HFFc6 (cell line): ENCODE results near the gene SLFN11. TPM values are rescaled to one million over a fixed set of nuclear protein-coding genes. Genes with fewer than 3 reads are reported as not detected.
"Not testable (repeated sequence)": the region's sequence is repeated elsewhere in the genome, so short reads cannot be mapped to it uniquely, and the experiment has no call there.

ENCODE experiments used
- DNase-seq: peaks from one replicate; pipeline ENCODE4 v3.0.0-alpha.2; 2018
- H3K27ac Mint-ChIP-seq: 2 replicates; pipeline ENCODE4 v1.8.0; 2020; ENCODE audit warnings: mild to moderate bottlenecking, mixed read lengths
- H3K27me3 Mint-ChIP-seq: 2 replicates; pipeline ENCODE4 v1.8.0; 2021; ENCODE audit warnings: mild to moderate bottlenecking, moderate library complexity, mixed read lengths; ENCODE audit not compliant: insufficient read depth
- H3K36me3 Mint-ChIP-seq: 2 replicates; pipeline ENCODE4 v1.8.0; 2021; ENCODE audit warnings: low read depth, mixed read lengths
- H3K4me1 Mint-ChIP-seq: 2 replicates; pipeline ENCODE4 v1.8.0; 2020; ENCODE audit warnings: low read depth, mixed read lengths
- H3K4me3 Mint-ChIP-seq: 2 replicates; pipeline ENCODE4 v1.8.0; 2020; ENCODE audit warnings: mild to moderate bottlenecking, moderate library complexity, mixed read lengths
- H3K9me3 Mint-ChIP-seq: 2 replicates; pipeline ENCODE4 v1.8.0; 2020; ENCODE audit warnings: mild to moderate bottlenecking, mixed read lengths
- total RNA-seq, 6 experiments: library from RNA; stranded (reverse); fragmentation: NEBNext Ultra II Directional; extraction: Animal tissue kit (Norgen Biotek cat#: 25700); gene quantifications; 2 replicates in 1 of 6; 3 replicates in 5 of 6; pipeline ENCODE4 v1.2.3, GENCODE V29; 2021
- TF ChIP-seq, protein P1 (sequence below): fragments of 200-600 bp; sonication (generic); IDR thresholded peaks from 2 replicates; pipeline ENCODE4 v1.5.0; 2021; ENCODE audit warnings: antibody characterized with exemption, mild to moderate bottlenecking

The SLFN11 gene
- total RNA-seq, 6 experiments from 2014 or later, result 24.2 to 44.3 (median 37.9) TPM

DNA sequence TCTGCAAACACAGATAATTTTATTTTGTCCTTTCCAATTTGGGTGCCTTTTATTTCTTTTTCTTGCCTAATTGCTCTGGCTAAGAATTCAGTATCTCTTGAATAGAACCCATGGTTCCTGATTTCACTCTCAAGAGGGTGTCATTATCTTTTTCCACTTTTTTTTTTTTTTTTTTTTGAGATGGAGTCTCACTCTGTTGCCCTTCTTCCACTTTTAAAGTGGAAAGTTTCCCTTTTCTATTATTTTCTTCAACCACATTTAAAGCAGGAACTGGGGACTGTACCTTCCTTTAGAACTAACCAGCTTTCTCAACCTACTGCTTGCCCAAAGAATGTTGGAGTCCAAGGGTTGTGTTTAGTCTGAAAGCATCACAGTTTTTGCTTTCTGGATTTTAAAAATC, 31.1 kb downstream of the SLFN11 start:
- H3K27me3 Mint-ChIP-seq, result peaks cover 27% of the 10 kb centered on the region
- no peak overlapping the region for H3K27ac Mint-ChIP-seq
- no peak for DNase-seq
- H3K4me1 Mint-ChIP-seq, result peaks cover 17% of the 10 kb centered on the region
- H3K9me3 Mint-ChIP-seq, result peaks cover 20% of the 10 kb centered on the region
- H3K4me3 Mint-ChIP-seq, result no peak overlapping the region
- TF ChIP-seq, protein P1, sequence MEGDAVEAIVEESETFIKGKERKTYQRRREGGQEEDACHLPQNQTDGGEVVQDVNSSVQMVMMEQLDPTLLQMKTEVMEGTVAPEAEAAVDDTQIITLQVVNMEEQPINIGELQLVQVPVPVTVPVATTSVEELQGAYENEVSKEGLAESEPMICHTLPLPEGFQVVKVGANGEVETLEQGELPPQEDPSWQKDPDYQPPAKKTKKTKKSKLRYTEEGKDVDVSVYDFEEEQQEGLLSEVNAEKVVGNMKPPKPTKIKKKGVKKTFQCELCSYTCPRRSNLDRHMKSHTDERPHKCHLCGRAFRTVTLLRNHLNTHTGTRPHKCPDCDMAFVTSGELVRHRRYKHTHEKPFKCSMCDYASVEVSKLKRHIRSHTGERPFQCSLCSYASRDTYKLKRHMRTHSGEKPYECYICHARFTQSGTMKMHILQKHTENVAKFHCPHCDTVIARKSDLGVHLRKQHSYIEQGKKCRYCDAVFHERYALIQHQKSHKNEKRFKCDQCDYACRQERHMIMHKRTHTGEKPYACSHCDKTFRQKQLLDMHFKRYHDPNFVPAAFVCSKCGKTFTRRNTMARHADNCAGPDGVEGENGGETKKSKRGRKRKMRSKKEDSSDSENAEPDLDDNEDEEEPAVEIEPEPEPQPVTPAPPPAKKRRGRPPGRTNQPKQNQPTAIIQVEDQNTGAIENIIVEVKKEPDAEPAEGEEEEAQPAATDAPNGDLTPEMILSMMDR, result no peak
- H3K36me3 Mint-ChIP-seq, result peaks cover 12% of the 10 kb centered on the region; the same call in 1 of the 2 replicates

DNA sequence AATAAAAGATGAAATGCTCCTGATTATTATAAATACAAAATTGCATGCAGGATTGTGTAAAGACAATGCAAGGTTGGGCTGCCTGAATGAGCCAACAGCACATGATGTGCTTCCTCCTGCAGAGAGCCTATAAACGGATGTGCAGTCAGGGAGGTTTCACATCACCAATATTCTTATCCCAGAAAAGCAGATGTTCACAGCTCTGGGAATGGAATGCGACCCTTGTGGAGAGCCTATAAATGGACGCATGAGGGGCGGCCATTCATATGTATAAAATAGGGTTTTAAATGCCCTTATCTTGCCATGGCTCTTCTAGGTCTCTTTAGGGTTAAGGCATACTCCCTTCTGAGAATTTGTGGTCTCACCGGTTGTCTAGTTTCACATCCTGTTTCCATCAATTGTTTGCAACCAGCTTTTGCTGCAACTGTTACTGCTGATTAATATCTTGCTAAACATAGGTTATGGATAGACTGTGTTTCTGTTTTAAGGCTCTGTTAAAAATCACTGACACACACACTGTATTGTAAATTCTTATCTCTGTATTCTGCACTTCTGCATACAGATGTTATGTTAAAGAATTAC, 31.9 kb downstream of the SLFN11 start:
- H3K36me3 Mint-ChIP-seq, result peaks cover 12% of the 10 kb centered on the region; the same call in 1 of the 2 replicates
- H3K4me3 Mint-ChIP-seq, result no peak overlapping the region
- H3K4me1 Mint-ChIP-seq, result peaks cover 12% of the 10 kb centered on the region
- H3K9me3 Mint-ChIP-seq, result peaks cover 20% of the 10 kb centered on the region
- TF ChIP-seq, protein P1, result no peak
- no peak overlapping the region for H3K27ac Mint-ChIP-seq
- no peak for DNase-seq
- peaks cover 30% of the 10 kb centered on the region for H3K27me3 Mint-ChIP-seq

DNA sequence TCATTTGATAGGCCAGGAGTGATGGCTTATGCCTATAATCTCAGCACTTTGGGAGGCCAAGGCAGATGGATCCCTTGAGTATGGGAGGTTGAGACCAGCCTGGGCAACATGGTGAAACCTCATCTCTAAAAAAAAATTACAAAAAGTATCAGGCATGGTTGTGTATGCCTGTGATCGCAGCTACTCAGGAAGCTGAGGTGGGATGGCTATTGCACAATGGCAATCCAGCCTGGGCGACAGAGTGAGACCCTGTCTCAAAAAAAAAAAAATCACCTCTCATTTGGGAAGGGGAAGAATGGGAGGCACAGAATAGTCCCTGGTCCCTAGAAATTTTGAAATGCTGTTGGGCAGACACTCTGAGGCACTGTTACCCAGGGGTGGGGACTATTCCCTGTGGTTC, 35.2 kb downstream of the SLFN11 start:
- Mint-ChIP-seq H3K27me3 (peaks cover 33% of the 10 kb centered on the region), H3K4me1 (no peaks in the 10 kb centered on the region), H3K36me3 (peaks cover 12% of the 10 kb centered on the region; the same call in 1 of the 2 replicates), H3K9me3 (peaks cover 20% of the 10 kb centered on the region), H3K27ac (no peak overlapping the region), H3K4me3 (no peak overlapping the region)
- TF ChIP-seq, protein P1, result no peak
- DNase-seq, result no peak

DNA sequence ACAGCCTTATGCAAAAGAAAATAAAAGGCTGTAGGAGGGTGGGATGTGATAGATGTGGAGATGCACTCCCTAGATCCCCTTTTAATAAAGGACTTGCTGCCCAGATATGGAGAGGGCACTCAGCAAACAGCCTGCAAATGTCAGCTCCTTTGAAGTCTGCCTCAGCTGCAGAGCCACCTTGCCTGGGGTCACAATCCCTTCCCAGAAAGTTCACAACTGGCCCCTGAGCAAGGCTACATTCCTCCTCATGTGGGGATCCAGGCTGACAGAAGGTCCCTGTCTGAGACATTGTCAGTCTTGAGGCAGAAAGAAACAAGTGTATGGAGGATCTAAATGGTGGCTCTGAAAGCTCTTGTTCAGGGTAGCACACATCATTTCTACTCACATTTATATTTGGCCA, 36.1 kb downstream of the SLFN11 start:
- TF ChIP-seq, protein P1, result no peak
- Mint-ChIP-seq H3K9me3 (peaks cover 19% of the 10 kb centered on the region), H3K4me3 (no peak overlapping the region), H3K36me3 (peaks cover 11% of the 10 kb centered on the region; the same call in 1 of the 2 replicates), H3K27ac (no peak overlapping the region), H3K4me1 (no peaks in the 10 kb centered on the region), H3K27me3 (peaks cover 37% of the 10 kb centered on the region)
- no peak for DNase-seq

DNA sequence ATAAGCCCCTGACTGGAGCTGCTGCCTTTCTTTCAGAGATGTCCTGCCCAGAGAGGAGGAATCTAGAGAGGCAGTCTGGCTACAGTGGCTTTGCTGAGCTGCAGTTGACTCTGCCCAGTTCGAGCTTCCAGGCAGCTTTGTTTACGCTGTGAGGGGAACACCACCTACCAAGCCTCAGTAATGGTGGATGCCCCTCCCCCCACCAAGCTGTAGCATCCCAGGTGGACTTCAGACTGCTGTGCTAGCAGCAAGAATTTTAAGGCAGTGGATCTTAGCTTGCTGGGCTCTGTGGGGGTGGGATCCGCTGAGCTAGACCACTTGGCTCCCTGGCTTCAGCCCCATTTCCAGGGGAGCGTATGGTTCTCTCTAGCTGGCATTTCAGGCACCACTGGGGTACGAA, 39.8 kb downstream of the SLFN11 start:
- not testable (repeated sequence) for DNase-seq, H3K9me3 Mint-ChIP-seq, H3K36me3 Mint-ChIP-seq, H3K4me1 Mint-ChIP-seq, H3K4me3 Mint-ChIP-seq, H3K27ac Mint-ChIP-seq
- H3K27me3 Mint-ChIP-seq, result peaks cover 50% of the 10 kb centered on the region

DNA sequence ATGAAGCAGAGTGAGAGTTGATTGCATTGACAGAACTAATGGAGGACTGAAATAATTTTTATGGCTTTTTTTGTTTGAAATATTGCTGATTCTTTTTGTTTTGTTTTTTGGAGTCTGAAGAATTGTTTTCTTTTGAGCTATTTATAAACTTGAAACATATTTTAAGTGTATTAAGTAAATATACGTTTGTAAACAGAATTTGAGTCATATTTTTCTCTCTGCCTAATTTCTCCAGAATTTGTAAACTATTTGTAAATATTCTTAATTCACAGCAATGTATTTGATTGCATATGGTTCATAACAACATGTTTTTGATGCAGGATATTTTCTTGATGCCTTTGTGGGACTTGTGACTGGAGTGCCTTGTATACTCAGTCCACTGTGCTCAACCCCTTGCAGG, 50.7 kb downstream of the SLFN11 start:
- Mint-ChIP-seq H3K27ac (no peak overlapping the region), H3K27me3 (peaks cover 24% of the 10 kb centered on the region), H3K4me1 (no peaks in the 10 kb centered on the region), H3K4me3 (no peak overlapping the region), H3K9me3 (no peaks in the 10 kb centered on the region), H3K36me3 (no peaks in the 10 kb centered on the region)
- no peak for DNase-seq
- TF ChIP-seq, protein P1, result no peak
